A673 (cell line): ENCODE measurements around the gene ATG9B.

Source experiments
- CTCF ChIP-seq: fragments of 300-800, 200-600 bp; sonication (generic); conservative IDR thresholded peaks from 2 replicates; pipeline ENCODE4 v1.5.1; 2017; ENCODE audit warnings: low read depth, mild to moderate bottlenecking, antibody characterized with exemption, low read length, moderate library complexity, mixed read lengths
- EZH2 ChIP-seq: fragments of 200-600 bp; sonication (generic); IDR thresholded peaks from 2 replicates; pipeline ENCODE4 v1.6.1; 2017; ENCODE audit warnings: borderline replicate concordance, low read depth, mild to moderate bottlenecking, mixed read lengths, antibody characterized with exemption, low read length; ENCODE audit not compliant: poor library complexity, severe bottlenecking

- TF ChIP-seq CTCF (no peak), EZH2 (no peak)
These were observed 58.9 kb downstream of the ATG9B start for GRCh38 chr7:150965273-150965830.
